Fibroblast of lung (primary cell): ENCODE results near the gene AK1.

Source experiments
- CTCF ChIP-seq, 2 donors: IDR thresholded peaks in 1 of 2; conservative IDR thresholded peaks in 1 of 2; 1 replicate in 1 of 2; 2 replicates in 1 of 2; pipeline ENCODE4 v1.5.1; 2011 to 2012; ENCODE audit warnings: low read length in 2 of 2, control low read depth in 1 of 2, inconsistent platforms in 1 of 2, low read depth in 1 of 2, mild to moderate bottlenecking in 1 of 2
- EZH2 ChIP-seq: IDR thresholded peaks from 2 replicates; pipeline ENCODE4 v1.5.1; 2012; ENCODE audit warnings: low read length, control low read depth, mild to moderate bottlenecking; ENCODE audit errors: missing control alignments

DNA sequence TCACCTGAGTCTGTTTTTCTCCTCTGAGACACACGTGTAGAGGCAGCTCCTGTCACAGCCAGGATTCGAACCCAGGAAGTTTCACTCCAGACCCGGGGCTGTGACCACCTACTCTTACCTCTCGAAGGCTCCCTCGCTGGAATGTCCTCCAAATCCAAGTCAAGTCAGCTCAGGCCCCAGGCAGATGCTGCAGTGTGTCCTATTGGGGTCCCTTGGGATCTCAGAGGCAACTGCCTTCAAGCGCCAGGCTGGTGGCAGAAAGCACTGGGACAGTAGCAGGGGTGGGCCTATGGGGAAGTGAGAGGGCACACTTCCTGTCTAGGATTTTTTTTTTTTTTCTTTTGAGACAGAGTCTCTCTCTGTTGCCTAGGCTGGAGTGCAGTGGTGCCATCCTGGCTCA lies 40.1 kb upstream of the AK1 start:
- TF ChIP-seq CTCF (conservative IDR thresholded peaks at IDR 0.05 in 1 of 2, IDR thresholded peaks at IDR 0.05 in 1 of 2; ENCODE audit: low read depth in 1 of 2, low read length in 2 of 2) (no peak), EZH2 (no peak)
